Activated CD4-positive, alpha-beta T cell treated with anti-CD3 and anti-CD28 coated beads, Interleukin-2, amount 50 U/mL, for 16 hours (primary cell): Measurements from ENCODE around the gene FPR2.
"Not testable (repeated sequence)": the region's sequence is repeated elsewhere in the genome, so short reads cannot be mapped to it uniquely, and the experiment has no call there.

Source experiments
- DNase-seq: peaks from one replicate; pipeline ENCODE4 v3.0.0-alpha.2; 2020

Gene FPR2, protein sequence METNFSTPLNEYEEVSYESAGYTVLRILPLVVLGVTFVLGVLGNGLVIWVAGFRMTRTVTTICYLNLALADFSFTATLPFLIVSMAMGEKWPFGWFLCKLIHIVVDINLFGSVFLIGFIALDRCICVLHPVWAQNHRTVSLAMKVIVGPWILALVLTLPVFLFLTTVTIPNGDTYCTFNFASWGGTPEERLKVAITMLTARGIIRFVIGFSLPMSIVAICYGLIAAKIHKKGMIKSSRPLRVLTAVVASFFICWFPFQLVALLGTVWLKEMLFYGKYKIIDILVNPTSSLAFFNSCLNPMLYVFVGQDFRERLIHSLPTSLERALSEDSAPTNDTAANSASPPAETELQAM

DNA sequence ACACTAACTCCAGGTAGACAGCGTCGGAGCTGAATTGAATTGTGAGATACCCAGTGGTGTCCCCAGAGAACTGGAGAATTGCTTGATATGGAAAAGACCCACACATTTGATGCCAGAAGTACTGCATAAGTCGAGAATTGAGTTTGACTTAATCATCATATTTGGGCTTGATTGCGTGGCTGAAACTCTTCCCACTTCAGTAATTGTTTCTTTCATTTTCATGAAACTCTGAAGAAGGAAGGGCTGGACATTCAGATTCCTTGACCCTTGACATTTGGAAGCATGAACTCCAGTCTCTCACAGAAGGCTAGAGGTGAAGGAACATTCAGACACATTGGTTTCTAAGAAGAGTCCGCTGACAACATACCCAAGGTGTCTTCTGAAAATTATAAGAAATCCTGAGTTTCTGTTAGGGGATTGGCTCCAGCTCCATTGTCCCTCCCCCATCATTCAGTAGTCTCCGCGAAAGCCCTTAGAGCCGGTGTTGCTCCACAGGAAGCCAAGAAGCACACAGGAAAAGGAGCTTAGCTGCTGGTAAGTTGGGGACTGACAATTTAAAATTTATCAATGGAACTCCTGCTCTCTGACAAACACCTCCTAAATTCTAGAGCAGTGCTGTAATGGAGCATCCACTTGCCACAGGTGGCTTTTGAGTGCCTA, at the start of gene FPR2:
FPR2 (plus strand) TSS at position 484 of the 660 bp plus-strand sequence. CDS start 7,479 bp downstream, outside the sequence.
- DNase-seq, result no peak

DNA sequence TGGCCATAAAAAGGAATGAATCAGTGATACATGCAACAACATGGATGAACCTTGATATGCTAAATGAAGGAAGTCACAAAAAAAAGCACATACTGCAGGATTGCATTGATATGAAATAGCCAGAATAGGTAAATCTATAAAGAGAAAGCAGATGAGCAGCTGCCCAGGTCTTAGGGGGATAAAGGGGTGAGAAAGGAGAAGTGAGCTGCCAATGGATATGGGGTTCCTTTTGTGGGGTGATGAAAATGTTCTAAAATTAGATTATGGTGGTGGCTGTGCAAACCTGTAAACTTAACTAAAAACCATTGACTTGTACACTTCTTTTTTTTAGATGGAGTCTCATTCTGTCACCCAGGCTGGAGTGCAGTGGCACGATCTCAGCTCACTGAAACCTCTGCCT, 49.3 kb upstream of the FPR2 start:
- DNase-seq, result no peak

DNA sequence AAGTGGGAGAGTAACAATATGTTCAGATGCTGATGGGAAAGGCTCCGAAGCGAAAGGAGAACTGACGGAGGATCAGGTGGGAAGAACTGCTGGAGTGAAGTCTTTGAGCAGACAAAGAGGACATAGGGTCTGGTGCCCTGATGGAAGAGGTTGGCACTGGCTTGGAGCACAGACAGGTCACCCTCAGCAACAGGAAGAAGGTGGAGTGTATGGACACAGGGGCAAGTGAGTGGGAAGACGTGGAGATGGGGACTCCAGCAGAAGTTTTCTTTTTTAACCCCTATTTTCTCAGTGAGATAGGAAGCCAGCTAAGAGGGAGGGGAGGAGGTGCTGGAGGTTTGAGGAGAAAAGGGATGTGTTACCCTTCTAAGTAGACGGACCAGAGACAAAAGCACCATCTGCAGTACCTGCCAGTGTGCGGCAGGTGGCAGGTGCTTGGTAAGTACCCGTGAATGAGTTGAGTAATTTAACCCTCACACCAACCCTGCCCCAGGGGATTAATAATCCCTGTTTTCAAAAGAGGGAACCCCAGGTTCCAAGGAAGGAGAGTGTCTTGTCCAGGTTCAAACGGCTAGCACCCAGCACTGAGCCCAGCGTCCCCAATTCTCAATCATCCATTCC, 48.4 kb upstream of the FPR2 start:
- DNase-seq, result no peak

DNA sequence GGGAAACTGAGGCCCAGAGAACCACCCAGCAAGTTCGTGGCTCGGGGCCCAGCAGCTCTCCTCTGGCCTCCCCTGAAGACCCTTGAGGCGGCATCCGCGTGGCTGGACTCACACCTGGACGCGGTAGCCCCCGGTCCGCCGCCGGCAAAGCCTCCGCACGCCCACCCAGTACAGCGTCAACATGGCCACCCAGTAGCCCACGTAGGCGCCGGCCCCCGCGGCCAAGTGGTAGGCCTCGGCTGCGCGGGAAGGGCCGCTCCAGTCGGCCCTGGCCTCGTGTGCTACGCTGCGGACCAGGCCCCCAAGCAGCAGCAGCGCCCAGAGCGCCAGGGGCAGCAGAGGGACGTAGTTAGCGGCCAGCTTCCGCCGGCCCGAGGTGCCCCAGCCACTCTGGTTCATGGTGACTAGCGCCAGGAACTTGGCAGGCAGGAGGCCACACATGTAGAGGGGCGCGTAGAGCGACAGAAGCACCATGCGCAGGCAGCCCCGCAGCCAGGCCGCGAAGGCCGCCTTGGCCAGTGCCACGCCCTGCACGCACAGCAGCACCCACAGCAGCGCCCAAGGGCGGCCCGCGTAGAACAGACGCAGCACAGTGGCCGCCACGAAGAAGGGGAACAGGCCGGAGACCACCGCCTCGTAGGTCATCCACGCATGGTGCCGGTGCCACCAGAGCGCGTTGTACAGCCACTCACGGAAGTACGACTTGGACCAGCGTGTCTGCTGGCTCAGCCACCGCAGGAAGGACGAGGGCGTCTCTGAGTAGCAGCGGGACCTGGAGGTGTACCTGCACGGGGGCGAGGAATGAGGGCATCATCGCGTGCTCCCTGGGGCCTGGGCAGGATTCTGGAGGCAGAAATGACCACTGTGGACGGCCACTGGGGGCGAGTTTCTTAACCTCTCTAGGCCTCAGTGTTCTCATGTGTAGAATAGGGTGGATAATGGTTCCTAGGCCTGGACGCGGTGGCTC, 47.4 kb upstream of the FPR2 start:
- DNase-seq, result no peak

DNA sequence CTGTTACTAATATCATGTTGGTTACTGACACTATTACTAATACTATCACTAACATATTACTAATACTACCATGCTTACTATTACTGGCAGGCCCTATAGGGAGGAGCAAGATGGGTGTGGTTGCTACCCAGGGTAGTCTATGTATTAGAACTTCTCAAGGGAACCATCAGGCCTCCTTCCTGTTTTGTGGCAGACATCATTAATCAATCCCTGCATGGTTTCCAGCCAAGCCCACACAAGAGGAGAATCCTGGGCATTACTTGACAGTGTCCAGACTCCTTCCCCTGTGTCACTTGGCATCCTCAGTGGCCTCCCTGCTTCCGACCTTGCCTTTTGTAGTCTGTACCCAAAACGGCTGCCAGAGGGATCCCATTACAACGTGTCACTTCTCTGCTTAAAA, 46.1 kb upstream of the FPR2 start:
- DNase-seq, result no peak

DNA sequence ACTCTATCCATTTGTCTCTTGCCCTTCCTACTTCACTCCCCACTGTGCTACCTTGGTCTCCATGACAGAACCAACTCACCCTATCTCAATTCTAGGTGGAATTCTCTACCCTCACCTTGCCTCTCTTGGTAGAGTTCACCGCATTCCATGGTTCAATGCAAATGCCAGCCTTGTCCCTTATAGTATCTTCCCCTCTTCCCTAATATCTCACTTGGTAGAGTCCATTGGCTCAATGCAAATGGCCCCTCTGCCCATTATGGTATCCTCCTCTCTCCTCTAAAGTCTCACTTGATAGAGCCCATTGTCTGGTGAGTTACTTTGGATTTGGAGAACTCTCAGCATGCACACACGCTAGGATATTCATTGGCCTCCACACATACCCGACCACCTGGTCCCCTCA, 45.1 kb upstream of the FPR2 start:
- DNase-seq, result no peak

DNA sequence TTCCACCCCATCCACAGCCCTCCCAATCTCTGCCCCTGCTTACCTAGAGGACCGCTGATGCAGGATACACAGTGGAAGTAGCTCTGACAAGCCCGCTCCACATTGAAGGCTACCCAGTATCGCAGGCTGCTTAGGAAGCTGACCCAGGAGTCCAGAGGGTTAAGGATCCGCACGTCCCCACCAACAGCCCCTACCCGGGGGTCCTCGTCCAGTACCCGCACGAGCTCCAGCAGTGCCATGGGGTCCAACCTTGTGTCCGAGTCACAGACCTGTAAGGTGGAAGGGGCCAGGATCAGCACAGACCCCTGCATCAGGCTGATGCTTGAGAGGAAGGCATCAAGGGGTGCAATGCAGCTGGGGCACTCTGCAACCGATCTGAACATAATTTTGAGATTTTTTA, 44.1 kb upstream of the FPR2 start:
- no peak for DNase-seq

DNA sequence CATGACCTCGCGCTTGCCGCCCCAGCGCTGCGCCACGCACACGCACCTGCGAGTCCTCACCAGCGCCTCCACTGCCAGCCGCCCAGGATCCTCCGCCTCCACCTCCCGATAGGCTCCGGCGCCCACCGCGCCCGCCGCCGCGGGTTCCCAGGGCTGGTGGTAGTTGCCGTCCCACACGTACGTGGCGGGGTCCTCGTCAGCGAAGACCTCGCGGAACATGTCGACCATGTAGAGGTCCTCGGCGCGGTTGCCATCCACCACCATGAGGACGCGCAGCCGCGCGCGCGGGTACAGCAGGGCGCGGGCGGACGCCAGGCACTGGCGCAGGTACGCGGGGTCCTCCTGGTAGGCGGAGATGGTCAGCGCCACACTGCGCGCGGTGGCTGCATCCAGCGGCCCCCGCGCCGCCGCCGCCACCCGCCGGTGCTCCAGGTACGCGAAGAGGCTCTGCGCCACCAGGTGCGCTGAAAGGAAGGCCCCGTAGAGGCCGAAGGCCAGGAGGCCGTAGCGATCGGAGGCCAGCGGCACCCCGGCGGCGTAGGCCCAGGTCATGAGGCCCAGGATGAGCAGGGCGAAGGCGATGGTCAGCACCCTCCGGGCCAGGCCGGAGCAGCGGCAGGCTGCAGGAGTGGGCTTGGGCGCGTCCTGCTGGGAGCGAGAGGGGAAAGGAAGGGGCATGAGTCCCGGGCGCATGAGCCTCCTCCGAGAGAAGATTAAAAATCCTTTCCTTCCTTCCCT, 41.6 kb upstream of the FPR2 start:
- DNase-seq, result no peak

DNA sequence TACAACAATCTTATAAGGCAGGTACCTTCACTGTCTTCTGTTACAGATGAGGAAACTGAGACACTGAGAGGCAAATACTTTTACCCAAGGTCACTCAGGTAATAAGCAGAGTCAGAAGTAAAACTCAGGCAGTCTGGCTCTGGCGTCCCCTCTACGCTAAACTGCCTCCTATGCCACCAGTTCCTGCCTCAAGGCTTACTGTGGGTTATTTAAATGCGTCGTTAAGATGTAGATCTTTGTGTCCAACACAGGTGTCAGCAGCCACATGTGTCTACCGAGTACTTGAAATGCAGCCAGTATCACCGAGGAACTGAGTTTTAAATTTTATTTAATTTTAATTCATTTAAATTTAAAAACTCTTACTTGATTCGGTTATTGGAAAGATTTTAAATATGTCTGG, 39.1 kb upstream of the FPR2 start:
- no peak for DNase-seq

DNA sequence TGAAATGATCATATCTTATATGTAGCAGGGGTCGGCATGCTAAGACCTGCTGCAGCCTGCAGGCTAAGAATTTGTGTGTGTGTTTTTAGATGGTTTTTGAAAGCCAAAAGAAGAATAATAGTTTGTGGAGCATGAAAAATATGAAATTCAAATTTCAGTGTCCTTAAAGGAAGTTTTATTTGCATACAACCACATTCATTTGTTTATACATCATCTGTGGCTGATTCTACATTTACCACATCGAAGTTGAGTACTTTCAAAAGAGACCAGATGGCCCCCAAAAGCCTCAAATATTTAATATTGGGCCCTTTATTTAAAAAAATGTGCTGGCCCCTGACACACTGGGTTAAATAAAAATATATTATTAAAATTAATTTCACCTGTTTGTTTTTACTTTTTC, 38.5 kb upstream of the FPR2 start:
- DNase-seq, result no peak

DNA sequence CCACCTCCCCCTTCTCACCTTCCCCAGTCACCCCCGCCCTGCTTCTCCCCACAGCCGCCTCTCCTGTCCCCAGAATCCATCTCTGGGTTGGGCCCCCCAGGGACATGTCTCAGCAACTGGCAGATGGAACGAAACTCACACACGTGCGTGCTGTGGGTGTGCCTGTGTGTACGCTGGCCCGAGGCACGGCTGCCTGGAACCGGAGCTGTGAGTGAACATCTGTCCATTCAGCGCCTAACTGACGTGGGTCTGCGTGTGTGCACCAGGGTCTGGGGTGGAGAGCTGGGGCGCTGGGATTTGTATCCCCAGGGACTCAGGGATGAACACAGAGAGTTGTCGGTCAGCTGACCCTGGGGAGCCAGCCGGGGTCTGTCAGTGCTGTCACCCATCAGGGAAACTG, 36.4 kb upstream of the FPR2 start:
- no peak for DNase-seq

DNA sequence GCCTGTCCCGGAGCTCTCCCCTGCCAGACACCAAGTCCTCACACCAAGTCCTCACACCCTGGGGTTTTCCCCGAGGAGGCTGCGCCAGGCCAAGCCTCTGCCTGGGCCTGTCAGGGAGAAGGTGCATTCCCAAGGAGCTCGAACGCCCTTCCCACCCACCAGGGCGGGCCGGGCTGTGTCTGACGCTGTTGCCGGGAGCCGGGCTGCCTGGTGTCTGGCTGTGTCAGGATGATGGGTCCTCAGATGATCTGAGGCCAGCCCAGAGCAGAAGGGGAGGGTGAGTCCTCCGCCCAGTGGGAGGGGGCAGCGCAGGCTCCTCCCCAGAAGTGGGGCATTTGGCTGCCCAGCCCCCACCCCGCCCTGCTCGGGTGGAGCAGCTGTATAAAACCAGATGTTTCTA, 34.9 kb upstream of the FPR2 start:
- no peak for DNase-seq

DNA sequence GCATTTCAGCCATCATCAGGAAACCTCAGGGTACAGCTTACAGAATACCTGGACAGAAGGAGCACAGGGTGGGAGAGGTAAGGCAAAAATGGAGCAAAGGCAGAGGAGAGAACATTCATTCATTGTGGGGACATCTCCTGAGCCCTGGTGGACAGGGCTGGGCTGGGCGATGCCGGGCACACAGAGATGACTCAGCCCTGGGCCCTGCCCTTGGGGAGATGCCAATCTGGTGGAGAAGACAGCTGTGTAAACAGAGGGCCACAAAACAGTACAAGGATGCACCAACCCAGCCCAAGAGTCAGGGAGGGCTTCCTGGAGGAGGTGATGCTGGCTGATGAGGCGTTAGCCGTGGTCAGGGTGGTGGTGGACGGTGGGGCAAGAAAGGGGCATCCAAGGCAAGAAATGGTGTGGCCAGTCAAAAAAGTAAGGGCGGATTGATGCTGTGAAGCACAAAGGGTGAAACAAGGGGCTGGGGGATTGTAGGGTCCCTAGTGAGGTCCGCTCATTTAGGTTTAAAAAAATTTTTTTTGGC, 33.6 kb upstream of the FPR2 start:
- no peak for DNase-seq

DNA sequence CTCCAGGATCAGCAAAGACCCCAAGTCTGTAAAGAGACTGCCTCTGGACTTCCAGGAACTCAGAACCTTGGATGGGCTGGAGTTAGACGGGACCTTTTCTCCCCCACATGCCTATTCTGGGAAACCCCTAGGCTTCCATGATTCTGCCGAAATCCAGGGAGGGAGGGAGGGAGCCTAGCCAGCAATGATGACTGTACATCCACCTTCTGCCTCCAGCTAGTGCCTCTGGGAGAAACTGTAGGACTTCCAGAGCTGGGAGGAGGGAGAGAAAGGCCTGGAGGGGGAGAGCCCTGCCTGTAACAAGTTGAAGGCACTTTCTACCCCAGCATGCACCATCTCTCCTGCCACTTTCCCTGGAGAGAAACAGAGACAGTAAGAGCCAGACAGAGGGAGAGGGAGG, 31.2 kb upstream of the FPR2 start:
- no peak for DNase-seq

DNA sequence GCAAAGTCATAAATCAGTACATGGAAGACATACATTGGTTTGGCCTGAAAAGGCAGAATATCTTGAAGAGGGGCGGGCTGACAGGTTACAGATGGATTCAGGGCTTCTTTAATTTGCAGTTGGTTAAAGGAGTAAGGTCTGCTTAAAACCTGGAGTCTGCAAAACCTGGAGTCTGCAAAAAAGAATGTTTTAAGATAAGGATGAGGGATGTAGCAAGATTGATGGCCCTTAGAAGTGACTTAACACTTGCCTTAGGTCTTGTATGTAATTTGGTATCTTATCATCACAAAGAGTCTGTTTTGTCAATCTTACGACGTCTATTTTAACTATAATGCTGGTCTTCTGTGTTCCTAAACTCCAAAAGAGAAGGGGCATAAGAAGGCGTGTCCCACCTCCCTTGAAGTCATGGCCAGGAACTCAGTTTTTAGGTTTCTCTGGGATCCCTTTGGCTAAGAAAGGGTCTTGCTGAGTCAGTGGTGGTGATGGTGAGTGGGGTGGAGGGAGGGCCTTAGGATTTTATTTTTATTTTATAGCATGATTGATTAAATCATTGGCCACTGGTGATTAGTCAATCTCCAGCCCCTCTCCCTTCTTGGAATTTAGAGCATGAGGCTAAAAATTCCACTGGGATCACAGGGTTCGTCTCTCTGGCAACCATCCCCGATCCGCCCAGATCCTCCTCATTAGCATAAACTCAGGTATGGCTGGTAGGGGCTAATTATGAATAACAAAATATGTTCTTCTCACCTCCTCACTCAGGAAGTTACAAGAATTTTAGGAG, 27.0 kb upstream of the FPR2 start:
- no peak for DNase-seq

DNA sequence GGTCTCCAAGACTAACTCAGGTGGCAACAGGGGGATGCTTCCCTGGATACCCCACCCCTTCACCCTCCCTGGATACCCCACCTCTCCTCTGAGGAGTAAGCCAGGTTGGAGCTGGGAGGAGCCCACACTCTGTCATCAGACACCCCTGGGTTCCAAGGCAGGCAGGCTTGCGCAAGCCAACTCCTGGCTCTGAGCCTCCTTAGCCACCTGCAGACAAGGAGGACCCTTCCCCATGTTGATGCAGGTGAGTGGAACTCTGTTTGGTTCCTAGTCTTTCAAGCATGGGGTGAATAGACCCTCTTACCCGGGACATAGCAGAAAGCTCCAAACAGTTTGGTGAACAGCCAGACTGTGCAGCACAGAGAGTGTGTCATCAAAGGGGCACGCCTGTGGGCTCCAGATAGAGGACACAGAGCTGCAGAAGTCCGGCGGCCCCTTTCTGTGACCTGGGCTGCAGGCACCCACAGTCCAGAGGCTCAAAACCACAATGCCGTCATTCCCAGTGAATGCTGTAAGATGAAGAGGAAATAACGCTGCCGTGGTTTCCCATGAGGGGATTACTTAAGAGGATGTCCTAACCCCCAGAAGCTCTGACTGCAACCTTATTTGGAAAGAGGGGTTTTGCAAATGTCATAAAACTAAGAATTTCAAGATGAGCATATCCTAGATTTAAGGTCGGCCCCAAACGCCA, 25.1 kb upstream of the FPR2 start:
- DNase-seq, result no peak

DNA sequence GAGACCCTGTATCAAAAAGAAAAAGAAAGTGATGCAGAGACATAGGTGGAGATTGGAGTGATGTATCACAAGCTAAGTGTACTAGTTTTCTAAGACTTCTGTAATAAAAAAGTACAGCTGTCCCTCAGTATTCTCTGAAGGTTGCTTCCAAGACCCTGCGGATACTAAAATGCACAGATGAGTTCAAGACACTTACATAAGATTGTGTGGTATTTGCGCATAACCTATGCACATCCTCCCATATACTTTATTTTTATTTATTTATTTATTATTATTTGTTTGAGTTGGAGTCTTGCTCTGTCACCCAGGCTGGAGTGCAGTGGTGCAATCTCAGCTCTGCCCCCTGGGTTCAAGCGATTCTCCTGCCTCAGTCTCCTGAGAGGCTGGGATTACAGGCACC, 23.6 kb upstream of the FPR2 start:
- DNase-seq, result no peak

DNA sequence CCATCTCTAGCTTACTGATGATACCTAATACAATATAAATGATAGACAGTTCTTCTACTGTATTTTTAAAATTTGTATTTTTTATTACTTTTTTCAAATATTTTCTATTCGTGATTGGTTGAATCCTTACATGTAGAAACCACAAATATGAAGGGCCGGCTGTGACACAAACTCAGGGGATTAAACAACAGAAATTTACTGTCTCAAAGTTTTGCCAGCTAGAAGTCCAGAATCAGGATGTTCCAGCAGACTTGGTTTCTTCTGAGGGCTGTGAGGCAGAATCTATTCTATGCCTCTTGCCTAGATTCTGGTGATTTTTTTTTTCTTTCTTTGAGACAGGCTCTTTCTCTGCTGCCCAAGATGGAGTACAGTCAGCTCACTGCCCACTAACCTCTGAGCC, 23.1 kb upstream of the FPR2 start:
- no peak for DNase-seq

DNA sequence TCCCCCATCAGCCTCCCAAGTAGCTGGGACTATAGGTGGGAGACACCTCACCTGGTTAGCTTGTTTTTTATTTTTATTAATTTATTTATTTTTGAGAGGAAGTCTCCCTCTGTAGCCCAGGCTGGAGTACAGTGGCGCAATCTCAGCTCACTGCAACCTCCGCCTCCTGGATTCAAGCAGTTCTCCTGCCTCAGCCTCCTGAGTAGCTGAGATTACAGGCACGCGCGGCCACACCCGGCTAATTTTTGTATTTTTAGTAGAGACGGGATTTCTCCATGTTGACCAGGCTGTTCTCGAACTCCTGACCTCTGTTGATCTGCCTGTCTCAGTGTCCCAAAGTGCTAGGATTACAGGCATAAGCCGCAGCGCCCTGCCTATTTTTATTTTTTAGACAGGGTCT, 22.5 kb upstream of the FPR2 start:
- not testable (repeated sequence) for DNase-seq

DNA sequence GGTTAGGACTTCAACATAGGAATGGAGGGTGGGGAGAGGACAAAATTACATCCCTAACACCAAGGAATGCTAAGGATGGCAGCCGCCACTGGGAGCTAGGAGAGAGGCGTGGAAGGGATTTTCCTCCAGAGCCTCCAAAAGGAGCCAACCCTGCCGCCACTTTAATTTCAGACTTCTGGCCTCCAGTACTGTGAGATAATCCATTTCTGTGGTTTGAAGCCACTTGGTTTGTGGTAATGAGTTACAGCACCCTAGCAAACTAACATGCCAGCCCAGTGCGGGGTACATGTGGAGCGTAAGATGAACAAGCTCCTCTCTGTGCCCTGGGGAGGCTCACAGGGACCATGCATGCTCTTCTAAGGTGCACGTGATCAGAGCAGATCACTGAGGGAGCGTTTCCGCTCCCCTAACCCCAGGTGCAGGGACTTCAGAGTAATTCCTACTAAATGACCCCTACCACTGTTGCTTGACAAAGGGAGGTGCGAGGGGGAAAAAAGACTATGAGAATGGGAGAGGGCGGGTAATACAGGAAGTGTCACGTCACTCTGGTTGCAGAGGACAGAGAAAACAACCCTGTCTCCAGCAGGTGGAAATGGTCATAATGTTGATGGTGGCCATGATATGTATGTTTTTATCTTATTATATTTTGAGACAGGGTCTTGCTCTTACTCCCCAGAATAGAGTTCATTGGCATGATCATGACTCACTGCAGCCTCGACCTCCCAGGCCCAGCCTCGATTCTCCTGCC, 21.3 kb upstream of the FPR2 start:
- no peak for DNase-seq
